K562 (cell line): ENCODE data around the gene SEC63. TPM values are rescaled to one million over a fixed set of nuclear protein-coding genes. Genes with fewer than 3 reads are reported as not detected.
A peak's percentile ranks its signal among the peaks of the same experiment; 100 is the strongest.

Experiments used
- ADNP ChIP-seq: fragments of 200-800 bp; sonication (Bioruptor generic); IDR thresholded peaks from 2 replicates; pipeline ENCODE4 v1.6.1; 2016; ENCODE audit warnings: missing genetic modification characterization, missing compliant biosample characterization
- CTCF ChIP-seq, 3 experiments: IDR thresholded peaks in 2 of 3; conservative IDR thresholded peaks in 1 of 3; 2 replicates each; pipeline ENCODE4 v1.5.1; 2011 to 2012; ENCODE audit warnings: low read length in 3 of 3, mild to moderate bottlenecking in 3 of 3, control low read depth in 2 of 3, improper control_type of control experiment in 1 of 3, inconsistent platforms in 1 of 3, low read depth in 1 of 3, mixed read lengths in 1 of 3, moderate library complexity in 1 of 3; ENCODE audit not compliant: insufficient read depth in 2 of 3
- DIDO1 ChIP-seq: fragments of 450-650 bp; IDR thresholded peaks from 2 replicates; pipeline ENCODE4 v1.6.1; 2016; ENCODE audit warnings: low read depth, missing biosample characterization, missing genetic modification characterization
- DPF2 ChIP-seq: fragments of 450-650 bp; IDR thresholded peaks from 2 replicates; pipeline ENCODE4 v1.6.1; 2016
- HOXB6 ChIP-seq: fragments of 250-450 bp; sonication (Bioruptor Pico); IDR thresholded peaks from 2 replicates; pipeline ENCODE4 v1.5.1; 2022; ENCODE audit warnings: mild to moderate bottlenecking, borderline replicate concordance
- ID3 ChIP-seq, 2 experiments: fragments of 250-450 bp in 1 of 2; fragments of 450-650 bp in 1 of 2; sonication (Bioruptor Pico) in 1 of 2; IDR thresholded peaks; 2 replicates each; pipeline versions ENCODE4 v1.6.1 to v1.8.0; 2016 to 2021; ENCODE audit warnings: mild to moderate bottlenecking in 2 of 2, moderate library complexity in 2 of 2, missing compliant biosample characterization in 1 of 2, missing genetic modification characterization in 1 of 2
- KDM1A ChIP-seq, 2 experiments: fragments of 450-650 bp; IDR thresholded peaks; 2 replicates each; pipeline ENCODE4 v1.6.1; 2016; ENCODE audit warnings: mild to moderate bottlenecking in 2 of 2
- LEF1 ChIP-seq: fragments of 450-650 bp; IDR thresholded peaks from 2 replicates; pipeline ENCODE4 v1.6.1; 2016; ENCODE audit warnings: mild to moderate bottlenecking
- MTA2 ChIP-seq: fragments of 450-650 bp; IDR thresholded peaks from 2 replicates; pipeline ENCODE4 v1.6.1; 2016; ENCODE audit warnings: low read depth
- NBN ChIP-seq: fragments of 450-650 bp; IDR thresholded peaks from 2 replicates; pipeline ENCODE4 v1.6.1; 2016; ENCODE audit warnings: low read depth, mild to moderate bottlenecking
- NFRKB ChIP-seq: fragments of 450-650 bp; IDR thresholded peaks from 2 replicates; pipeline ENCODE4 v1.6.1; 2016; ENCODE audit warnings: low read depth
- PKNOX1 ChIP-seq: fragments of 450-650 bp; IDR thresholded peaks from 2 replicates; pipeline ENCODE4 v1.6.1; 2016
- RBM17 ChIP-seq: fragments of 200-400 bp; formaldehyde crosslinking; IDR thresholded peaks from 2 replicates; pipeline ENCODE4 v1.6.1; 2017; ENCODE audit warnings: low read depth, mild to moderate bottlenecking, low read length, borderline replicate concordance
- RBM25 ChIP-seq: fragments of 200-400 bp; formaldehyde crosslinking; IDR thresholded peaks from 2 replicates; pipeline ENCODE4 v1.6.1; 2018; ENCODE audit warnings: low read length, low read depth, moderate library complexity; ENCODE audit not compliant: severe bottlenecking
- SAFB ChIP-seq: fragments of 200-400 bp; formaldehyde crosslinking; IDR thresholded peaks from 2 replicates; pipeline ENCODE4 v1.6.1; 2017; ENCODE audit warnings: low read depth, low read length, borderline replicate concordance
- TBP ChIP-seq: optimal IDR thresholded peaks from 2 replicates; pipeline ENCODE3; 2011; ENCODE audit warnings: low read depth, low read length, improper control_type of control experiment
- TCF3 ChIP-seq: sonication (generic); formaldehyde crosslinking; IDR thresholded peaks from 2 replicates; pipeline ENCODE4 v1.4.0; 2020; ENCODE audit warnings: mild to moderate bottlenecking, missing genetic modification reagents
- UBTF ChIP-seq, 2 experiments: IDR thresholded peaks; 2 replicates each; pipeline ENCODE4 v1.6.1; 2012; ENCODE audit warnings: improper control_type of control experiment in 2 of 2, low read depth in 2 of 2, low read length in 2 of 2, borderline replicate concordance in 1 of 2
- ZBTB8A ChIP-seq: fragments of 450-650 bp; IDR thresholded peaks from 2 replicates; pipeline ENCODE4 v1.6.1; 2018; ENCODE audit warnings: mild to moderate bottlenecking, moderate library complexity; ENCODE audit not compliant: partially characterized antibody
- ZFP36 ChIP-seq: fragments of 150-350 bp; IDR thresholded peaks from 2 replicates; pipeline ENCODE4 v1.6.1; 2018; ENCODE audit warnings: low read length, low read depth; ENCODE audit not compliant: partially characterized antibody
- ZNF175 ChIP-seq: fragments of 200-800 bp; sonication (Bioruptor generic); IDR thresholded peaks from 2 replicates; pipeline ENCODE4 v1.6.1; 2016; ENCODE audit warnings: low read depth, mild to moderate bottlenecking, missing genetic modification characterization, missing compliant biosample characterization
- ZNF239 ChIP-seq: fragments of 250-450 bp; sonication (Bioruptor Pico); IDR thresholded peaks from 2 replicates; pipeline ENCODE4 v1.4.0; 2020; ENCODE audit warnings: mild to moderate bottlenecking
- ZNF431 ChIP-seq: sonication (generic); formaldehyde crosslinking; IDR thresholded peaks from 2 replicates; pipeline ENCODE4 v1.8.0; 2022; ENCODE audit warnings: mild to moderate bottlenecking, missing genetic modification reagents
- ZNF445 ChIP-seq: fragments of 250-450 bp; sonication (Bioruptor Pico); IDR thresholded peaks from 2 replicates; pipeline ENCODE4 v1.4.0; 2020; ENCODE audit warnings: low read depth, mild to moderate bottlenecking, moderate library complexity
- ZNF695 ChIP-seq: fragments of 450-650 bp; formaldehyde crosslinking; IDR thresholded peaks from 2 replicates; pipeline ENCODE4 v1.4.0; 2020; ENCODE audit warnings: mild to moderate bottlenecking, moderate library complexity
- ZNF76 ChIP-seq: fragments of 250-450 bp; sonication (Bioruptor Pico); IDR thresholded peaks from 2 replicates; pipeline ENCODE4 v1.4.0; 2020; ENCODE audit warnings: mild to moderate bottlenecking, moderate library complexity, borderline replicate concordance
- polyA plus RNA-seq, 8 experiments: library from polyadenylated mRNA; depleted of rRNA in 4 of 8; stranded (reverse) in 5 of 8; unstranded in 3 of 8; fragments of >200 nt; fragmentation: Nextera tagmentation in 2 of 8; fragmentation: Illumina TruSeq in 1 of 8; extraction: Ambion mirVana in 2 of 8; extraction: Trizol in 1 of 8; gene quantifications; 2 replicates each; pipeline versions ENCODE4 v1.2.1 to v1.2.3, GENCODE V29; 2011 to 2014; ENCODE audit warnings: inconsistent platforms in 1 of 8, missing spikeins in 1 of 8
- total RNA-seq, 7 experiments: library from RNA; depleted of rRNA in 6 of 7; stranded (reverse); fragments of >200 nt in 6 of 7; fragmentation: Illumina TruSeq in 2 of 7; extraction: Trizol in 2 of 7; gene quantifications; 2 replicates each; pipeline versions ENCODE4 v1.2.1 to v1.2.3, GENCODE V29; 2011 to 2021; ENCODE audit warnings: low replicate concordance in 1 of 7

The SEC63 gene
- total and polyA plus RNA-seq, 9 of the 15 experiments (the other 6 are each of a cell fraction or from before 2014, with no cell fraction given), result 13.8 to 74.6 (median 28.4) TPM

GRCh38 chr6:107941627-107942026 lies 16.4 kb downstream of the SEC63 start (continued):
- TF ChIP-seq TCF3 (CRISPR knock-in tag) (peak; percentile 80), ZNF445 (CRISPR knock-in tag) (no peak), ZNF431 (CRISPR knock-in tag) (no peak), ZNF175 (no peak), TBP (peak; percentile 18), ID3 (CRISPR knock-in tag; IDR thresholded peaks at IDR 0.05) (no peak), ID3 (tag; IDR thresholded peaks at IDR 0.05) (no peak), MTA2 (peak; percentile 37; the same call in 1 of the 2 replicates), ZFP36 (no peak), SAFB (no peak), KDM1A (IDR thresholded peaks at IDR 0.05) (peak; percentile 73 to 79), RBM17 (no peak), ZNF76 (CRISPR knock-in tag) (no peak), PKNOX1 (no peak), ZNF695 (CRISPR knock-in tag) (no peak), NFRKB (no peak), RBM25 (no peak), DPF2 (peak; percentile 60; the same call in 1 of the 2 replicates), ADNP (no peak), UBTF (IDR thresholded peaks at IDR 0.05; ENCODE audit: borderline replicate concordance in 1 of 2, low read depth in 2 of 2, low read length in 2 of 2) (0 out of 4 replicates have a peak, but pooled peaks of 1 of the 2 experiments have one; percentile 32), ZNF239 (CRISPR knock-in tag) (no peak), NBN (no peak), ZBTB8A (no peak), CTCF (IDR thresholded peaks at IDR 0.05 in 2 of 3, conservative IDR thresholded peaks at IDR 0.05 in 1 of 3; ENCODE audit: insufficient read depth in 2 of 3, low read depth in 1 of 3, low read length in 3 of 3) (no peak), DIDO1 (no peak), HOXB6 (CRISPR knock-in tag) (no peak), LEF1 (no peak)
